ENCODE results near the gene CDKN2B-AS1.
"Not testable (repeated sequence)": the region's sequence is repeated elsewhere in the genome, so short reads cannot be mapped to it uniquely, and the experiment has no call there.

Gene CDKN2B-AS1

DNA sequence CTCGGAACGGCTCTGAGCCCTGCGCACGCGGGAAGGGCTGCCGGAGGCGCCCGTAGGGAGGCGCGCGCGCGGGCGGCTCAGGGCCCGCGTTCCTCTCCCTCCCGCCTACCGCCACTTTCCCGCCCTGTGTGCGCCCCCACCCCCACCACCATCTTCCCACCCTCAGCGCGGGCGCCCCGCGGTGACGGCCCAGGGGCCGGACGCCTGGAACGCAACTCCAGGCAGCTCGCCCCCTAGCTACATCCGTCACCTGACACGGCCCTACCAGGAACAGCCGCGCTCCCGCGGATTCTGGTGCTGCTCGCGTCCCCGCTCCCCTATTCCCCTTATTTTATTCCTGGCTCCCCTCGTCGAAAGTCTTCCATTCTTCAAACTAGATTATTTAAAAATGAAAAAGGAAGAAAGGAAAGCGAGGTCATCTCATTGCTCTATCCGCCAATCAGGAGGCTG lies at the start of gene CDKN2B-AS1:
CDKN2B-AS1 (plus strand) TSS at position 236 of the 450 bp plus-strand sequence.
- no peak for DNase-seq (ENCODE audit: low read depth, low spot score)

DNA sequence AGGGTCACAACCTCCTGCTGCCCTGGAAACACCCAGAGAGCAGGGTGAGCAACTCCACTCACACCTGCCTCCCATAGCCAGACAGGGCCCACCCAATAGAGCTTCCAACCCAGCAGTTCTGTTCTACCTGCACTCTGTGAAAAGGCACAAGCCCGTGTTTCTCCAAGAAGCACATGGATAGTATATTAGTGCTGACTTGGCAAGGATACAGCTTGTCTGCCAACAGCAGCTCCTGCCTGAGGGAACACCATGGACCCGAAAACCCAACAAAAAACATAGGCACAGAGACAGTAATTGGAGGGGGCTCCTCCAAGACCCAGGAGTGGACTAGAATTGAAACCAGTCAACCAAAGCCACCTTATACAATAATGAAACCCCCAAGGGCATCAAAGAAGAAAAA lies 49.0 kb upstream of the CDKN2B-AS1 start:
- no peak for DNase-seq (ENCODE audit: low read depth, low spot score)

DNA sequence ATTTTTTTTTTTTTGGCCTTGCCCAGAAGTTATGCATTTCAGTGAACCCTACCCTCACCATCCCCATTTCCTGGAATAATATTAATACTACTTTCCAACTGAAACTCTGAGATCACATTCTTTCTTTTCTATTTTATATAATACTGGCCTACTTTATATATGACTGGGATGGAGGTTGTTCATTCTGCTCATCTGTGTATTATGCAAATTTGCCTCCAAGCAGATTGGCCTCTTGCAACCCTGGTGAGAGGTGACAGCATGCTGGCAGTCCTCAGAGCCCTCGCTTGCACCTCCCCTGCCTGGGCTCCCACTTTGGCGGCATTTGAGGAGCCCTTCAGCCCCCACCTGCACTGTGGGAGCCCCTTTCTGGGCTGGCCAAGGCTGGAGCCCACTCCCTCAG lies 35.8 kb upstream of the CDKN2B-AS1 start:
- no peak for DNase-seq (ENCODE audit: low read depth, low spot score)

DNA sequence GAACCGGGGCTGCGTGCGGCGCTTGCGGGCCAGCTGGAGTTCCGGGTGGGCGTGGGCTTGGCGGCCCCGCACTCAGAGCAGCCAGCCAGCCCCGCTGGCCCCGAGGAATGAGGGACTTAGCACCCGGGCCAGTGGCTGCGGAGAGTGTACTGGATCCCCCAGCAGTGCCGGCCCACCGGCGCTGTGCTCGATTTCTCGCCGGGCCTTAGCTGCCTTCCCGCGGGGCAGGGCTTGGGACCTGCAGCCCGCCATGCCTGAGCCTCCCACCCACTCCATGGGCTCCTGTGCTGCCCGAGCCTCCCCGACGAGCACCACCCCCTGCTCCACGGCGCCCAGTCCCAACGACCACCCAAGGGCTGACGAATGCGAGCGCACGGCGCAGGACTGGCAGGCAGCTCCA lies 35.3 kb upstream of the CDKN2B-AS1 start:
- not testable (repeated sequence) for DNase-seq (ENCODE audit: low read depth, low spot score)

DNA sequence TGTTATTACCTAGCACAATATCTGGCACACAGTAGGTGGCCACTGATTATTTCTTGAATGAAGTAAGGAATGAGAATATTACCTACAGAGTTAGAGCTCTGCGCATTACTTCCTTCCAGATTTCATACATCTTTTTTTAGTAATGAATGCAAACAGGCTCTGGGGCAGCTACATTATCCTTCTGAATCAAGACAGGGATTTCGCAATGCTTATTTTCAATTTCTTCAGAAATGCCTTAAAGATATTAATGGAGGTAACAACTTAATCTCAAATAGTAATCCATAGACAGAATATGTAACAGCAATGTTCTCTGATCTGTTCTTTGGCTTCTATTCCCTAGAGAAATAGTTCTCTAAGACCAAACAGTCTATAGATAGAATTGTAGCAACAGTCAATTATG lies 33.0 kb upstream of the CDKN2B-AS1 start:
- no peak for DNase-seq (ENCODE audit: low read depth, low spot score)

DNA sequence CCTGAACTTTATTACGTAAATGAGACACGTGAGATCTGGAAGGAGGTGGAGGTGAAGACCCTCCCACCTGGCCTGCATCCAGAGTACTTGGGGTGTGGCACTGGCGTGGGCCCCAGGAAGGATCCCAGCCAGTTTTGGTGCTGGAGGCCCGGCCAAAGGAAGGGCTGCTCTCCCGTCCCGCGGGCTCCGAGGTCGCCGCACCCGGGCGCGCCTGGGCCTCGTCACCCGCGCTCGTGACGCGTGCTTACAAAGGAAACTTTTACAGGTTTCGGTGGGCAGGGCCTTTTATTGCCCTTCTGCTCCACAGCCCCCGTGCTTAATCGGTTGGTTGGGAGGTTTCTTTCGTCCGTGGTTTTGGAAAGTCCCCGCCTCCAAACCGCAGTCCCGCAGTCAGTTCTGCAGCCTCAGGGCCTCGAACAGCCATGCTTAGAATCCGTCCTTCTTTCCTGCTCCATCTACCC lies 29.6 kb upstream of the CDKN2B-AS1 start:
- no peak for DNase-seq (ENCODE audit: low read depth, low spot score)

DNA sequence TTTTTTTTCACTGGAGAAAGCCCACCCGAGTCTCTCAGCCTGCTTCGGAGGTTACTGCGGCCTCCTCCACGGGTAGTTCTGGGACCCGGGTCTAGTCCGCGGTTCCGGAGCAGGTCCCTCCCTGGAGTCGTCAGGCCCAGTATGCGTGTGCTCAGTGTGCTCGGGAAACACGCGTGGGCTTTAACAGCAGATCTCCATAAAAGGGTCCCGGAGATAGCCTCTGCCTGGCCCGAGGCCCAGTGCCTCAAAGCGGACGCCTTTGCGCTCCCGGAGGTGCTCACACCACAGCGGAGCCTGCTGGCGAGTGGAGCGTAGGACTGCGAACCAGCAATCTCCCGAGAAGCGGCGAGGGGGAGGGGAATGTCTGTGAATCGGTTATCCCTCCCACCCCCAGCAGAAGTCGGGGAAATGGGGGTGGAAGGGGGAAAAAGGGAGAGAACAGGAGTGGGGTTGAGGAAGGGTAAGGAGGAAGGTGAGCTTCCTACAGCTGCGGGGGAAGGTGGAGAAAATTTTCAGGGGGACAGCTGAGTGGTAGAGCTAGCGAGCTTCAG lies 29.1 kb upstream of the CDKN2B-AS1 start:
- no peak for DNase-seq (ENCODE audit: low read depth, low spot score)

DNA sequence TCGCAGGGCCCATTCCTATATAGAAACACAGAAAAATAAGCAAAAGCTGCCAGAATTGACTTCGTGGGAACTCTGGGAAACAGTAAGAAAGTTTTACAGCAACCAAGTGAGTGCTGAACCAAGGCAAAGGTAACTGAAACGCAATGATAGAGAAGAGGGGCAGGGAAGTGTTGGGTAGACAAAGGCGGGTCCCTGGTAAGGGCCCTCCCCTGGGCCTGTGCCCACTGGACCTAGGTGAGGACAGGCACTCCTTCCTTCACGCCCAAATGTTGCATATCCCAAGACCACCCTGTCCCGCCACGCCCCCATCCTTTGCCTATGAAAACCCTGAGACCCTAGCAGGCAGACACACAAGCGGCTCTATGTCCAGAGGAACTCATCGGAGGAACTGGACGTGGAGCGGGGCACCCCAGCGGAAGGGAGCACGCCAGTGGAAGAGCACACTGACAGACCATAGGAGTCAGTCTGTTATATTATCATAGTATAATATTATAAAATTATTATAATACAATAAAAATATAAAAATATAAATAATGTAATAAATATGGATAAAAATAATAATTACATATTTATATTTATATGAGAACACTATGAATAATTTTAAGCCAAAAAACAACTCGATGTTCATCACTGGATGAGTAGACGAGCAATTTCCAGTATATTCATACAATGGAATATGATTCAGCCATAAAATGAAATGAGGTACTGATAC lies 28.3 kb upstream of the CDKN2B-AS1 start:
- no peak for DNase-seq (ENCODE audit: low read depth, low spot score)

DNA sequence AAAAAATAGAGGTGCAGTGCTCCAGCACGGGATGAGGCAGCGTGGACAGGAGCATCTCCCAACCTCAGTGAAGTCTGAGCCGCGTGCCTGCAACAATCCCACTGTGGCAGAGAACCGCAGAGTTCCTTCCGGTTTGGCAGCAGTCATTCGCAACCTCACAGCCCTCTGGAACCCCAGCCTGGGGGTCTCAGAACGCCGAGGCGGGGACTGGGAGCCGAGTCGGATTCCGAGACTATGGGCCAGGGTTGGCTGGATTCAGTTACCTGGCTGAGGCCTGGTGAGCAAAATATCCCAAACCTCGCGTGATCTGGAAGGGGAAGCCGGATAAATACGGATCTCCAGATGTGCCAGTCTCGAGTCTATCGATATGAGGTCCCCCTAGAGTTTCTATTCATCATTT lies 27.4 kb upstream of the CDKN2B-AS1 start:
- no peak for DNase-seq (ENCODE audit: low read depth, low spot score)

DNA sequence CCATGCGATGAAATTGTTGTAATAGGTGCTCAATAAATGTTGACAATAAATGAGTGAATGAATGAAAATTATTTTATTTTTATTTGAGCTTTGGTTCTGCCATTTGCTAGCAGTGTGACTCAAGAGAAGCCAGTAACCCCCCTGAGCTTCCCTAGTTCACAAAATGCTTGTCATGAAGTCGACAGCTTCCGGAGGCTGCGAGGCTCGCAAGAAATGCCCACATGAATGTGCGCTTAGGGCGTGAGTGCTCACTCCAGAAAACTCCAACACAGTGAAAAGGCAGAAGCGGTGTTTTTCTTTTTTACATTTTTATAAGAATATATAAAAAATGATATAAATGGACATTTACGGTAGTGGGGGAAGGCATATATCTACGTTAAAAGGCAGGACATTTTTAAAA lies 26.9 kb upstream of the CDKN2B-AS1 start:
- no peak for DNase-seq (ENCODE audit: low read depth, low spot score)

DNA sequence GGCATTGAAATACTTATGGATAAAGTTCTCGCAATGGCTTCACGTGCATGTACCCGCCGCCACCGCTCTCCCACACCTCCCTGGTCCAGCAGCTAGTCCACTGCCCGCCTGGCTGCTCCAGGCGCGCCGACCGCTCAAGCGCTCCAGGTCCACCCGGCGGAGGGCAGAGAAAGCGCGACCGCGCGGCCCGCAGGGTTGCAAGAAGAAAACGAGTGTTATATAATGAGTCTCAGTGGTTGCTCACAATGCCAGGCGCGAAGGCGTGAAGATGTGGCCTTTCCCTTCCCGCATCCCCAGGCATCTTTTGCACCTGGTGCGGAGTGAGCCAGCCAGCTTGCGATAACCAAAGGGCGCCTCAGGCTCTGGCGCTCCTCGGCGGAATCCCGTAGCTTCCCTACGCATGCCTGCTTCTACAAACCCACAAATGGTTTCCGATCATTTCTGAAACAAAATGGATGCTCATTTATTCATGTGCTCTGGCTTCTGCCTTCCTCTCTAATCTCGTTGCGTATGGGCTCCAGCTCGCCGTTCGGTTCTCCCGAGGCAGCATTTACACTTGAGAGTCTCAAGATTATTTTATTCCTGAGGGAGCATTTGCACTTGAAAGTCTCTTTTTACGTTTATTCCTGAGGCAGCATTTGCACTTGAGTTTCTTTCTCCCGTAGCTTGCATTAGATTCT lies 26.1 kb upstream of the CDKN2B-AS1 start:
- no peak for DNase-seq (ENCODE audit: low read depth, low spot score)

DNA sequence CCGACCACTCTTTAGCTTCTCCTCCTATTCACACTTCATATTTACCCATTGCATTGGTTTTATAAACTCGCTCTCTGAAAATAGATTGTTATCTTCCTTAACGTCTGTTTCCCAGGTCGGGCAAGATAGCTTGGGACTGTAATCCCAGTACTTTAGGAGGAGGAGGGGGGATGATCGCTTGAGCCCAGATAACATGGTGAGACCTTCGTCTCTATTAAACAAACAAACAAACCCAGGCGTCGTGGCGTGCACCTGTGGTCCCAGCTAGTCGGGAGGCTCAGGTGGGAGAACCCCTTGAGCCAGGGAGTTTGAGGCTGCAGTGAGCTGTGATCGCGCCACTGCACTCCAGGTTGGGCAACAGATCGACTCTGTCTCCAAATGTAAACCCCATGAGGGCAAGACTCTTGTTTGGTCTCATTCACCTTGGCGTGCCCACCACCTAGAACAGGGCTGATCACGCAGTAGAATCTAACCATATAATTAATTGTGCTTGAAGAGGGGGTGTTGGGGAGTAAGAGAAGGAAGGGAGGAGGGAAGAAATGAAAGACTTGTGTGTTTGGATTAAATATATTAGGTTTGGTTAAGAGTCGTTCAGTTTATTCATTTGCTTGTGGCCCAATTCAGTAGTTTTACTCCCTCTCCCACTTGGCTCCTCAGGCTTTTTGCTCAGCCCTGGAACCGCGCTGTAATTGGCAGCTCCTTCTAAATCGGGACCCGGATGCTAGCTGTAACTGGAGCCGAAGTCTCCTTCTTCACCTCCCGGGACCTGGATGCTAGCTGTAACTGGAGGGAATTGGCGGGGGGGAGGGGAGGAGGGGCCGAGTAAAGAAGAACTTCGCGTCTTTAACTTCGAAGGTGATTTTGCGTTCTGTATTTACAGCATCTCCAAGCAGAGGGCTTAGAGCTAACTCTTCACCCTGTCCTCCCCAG lies 25.3 kb upstream of the CDKN2B-AS1 start:
- DNase-seq (ENCODE audit: low read depth, low spot score) = no peak

DNA sequence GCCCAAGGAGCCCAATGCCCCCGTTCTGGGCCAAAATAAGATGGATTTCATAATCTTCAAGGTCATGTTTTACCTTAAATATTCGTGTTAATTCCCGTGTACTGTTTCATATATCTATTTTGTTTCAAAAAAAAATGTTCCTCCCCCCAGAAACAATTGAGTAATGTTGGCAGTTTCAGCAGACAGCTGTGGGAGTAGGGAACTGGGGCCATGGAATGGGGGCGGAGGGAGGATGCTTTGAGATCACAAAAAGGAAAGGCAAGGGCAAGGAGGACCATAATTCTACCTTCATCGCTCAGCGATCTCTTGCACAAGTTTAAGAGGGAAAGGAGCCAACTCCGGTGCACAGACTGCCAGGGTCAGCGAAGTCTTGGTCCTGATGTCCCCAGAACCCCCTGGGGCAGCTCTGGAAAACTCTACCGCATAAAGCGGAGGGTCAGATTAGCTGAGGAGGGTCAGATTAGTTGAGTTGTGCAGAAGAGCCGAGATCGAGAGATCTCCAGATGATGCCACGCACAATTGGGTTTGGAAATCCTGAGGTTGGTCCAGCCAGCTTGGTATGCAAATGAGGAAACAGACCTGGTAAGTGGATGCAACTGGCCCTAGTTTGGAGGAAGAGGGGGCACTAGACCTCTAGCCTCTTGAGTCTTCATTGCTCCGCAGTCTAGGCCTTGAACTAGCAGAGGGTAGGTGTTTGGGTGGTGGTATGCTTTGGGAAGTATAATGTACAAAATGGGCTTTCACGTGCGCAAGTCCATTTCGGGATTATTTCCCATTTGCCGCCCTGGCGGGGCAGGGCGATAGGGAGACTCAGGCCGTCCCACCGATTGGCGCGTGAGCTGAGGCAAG lies 24.4 kb upstream of the CDKN2B-AS1 start:
- DNase-seq (ENCODE audit: low read depth, low spot score) = no peak

DNA sequence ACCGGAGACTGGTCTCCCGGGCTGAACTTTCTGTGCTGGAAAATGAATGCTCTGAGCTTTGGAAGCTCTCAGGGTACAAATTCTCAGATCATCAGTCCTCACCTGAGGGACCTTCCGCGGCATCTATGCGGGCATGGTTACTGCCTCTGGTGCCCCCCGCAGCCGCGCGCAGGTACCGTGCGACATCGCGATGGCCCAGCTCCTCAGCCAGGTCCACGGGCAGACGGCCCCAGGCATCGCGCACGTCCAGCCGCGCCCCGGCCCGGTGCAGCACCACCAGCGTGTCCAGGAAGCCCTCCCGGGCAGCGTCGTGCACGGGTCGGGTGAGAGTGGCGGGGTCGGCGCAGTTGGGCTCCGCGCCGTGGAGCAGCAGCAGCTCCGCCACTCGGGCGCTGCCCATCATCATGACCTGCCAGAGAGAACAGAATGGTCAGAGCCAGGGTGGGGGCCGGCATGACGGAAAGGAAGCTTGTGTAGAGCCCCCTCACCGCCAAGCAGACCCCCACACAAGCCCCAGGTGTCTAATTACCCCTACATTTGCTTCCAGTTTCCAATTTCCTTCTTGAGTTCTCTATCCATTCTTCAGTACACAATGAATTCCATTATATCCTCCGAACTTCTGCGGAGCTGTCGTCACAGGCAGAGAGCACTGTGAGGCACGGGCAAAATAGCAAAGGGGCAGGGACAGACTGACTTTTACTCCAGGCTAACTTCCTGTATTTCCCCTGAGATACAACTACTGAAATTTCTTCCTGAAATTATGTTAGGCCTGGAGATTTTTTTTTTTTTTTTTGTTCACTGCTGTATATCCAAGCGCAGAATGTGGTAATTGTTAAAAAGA lies 23.6 kb upstream of the CDKN2B-AS1 start:
- no peak for DNase-seq (ENCODE audit: low read depth, low spot score)

DNA sequence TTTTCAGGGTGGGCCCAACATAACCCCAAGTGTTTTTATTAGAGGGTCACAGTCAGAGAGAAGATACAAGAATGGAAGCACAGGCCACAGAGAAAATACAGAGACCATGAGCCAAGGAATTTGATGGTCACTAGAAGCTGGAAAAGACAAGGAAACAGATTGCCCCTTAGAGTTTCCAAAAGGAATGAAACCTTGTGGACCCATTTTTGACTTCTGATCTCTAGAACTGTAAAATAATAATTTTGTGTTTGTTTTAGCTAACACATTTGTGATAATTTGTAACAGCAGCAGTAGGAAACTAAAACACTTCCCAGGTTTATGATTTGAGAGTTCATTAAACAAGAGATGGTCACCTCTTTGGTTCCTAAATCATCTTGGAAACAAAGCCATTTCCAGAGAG lies 22.2 kb upstream of the CDKN2B-AS1 start:
- no peak for DNase-seq (ENCODE audit: low read depth, low spot score)

DNA sequence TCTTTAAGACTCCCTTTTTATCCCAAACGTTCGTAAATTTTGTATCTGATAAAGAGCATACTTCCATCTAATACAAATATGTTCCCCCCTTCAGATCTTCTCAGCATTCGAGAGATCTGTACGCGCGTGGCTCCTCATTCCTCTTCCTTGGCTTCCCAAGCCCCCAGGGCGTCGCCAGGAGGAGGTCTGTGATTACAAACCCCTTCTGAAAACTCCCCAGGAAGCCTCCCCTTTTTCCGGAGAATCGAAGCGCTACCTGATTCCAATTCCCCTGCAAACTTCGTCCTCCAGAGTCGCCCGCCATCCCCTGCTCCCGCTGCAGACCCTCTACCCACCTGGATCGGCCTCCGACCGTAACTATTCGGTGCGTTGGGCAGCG lies 20.3 kb upstream of the CDKN2B-AS1 start:
- no peak for DNase-seq (ENCODE audit: low read depth, low spot score)

DNA sequence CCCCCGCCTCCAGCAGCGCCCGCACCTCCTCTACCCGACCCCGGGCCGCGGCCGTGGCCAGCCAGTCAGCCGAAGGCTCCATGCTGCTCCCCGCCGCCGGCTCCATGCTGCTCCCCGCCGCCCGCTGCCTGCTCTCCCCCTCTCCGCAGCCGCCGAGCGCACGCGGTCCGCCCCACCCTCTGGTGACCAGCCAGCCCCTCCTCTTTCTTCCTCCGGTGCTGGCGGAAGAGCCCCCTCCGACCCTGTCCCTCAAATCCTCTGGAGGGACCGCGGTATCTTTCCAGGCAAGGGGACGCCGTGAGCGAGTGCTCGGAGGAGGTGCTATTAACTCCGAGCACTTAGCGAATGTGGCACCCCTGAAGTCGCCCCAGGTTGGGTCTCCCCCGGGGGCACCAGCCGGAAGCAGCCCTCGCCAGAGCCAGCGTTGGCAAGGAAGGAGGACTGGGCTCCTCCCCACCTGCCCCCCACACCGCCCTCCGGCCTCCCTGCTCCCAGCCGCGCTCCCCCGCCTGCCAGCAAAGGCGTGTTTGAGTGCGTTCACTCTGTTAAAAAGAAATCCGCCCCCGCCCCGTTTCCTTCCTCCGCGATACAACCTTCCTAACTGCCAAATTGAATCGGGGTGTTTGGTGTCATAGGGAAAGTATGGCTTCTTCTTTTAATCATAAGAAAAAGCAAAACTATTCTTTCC lies 19.7 kb upstream of the CDKN2B-AS1 start:
- DNase-seq (ENCODE audit: low read depth, low spot score) = no peak

DNA sequence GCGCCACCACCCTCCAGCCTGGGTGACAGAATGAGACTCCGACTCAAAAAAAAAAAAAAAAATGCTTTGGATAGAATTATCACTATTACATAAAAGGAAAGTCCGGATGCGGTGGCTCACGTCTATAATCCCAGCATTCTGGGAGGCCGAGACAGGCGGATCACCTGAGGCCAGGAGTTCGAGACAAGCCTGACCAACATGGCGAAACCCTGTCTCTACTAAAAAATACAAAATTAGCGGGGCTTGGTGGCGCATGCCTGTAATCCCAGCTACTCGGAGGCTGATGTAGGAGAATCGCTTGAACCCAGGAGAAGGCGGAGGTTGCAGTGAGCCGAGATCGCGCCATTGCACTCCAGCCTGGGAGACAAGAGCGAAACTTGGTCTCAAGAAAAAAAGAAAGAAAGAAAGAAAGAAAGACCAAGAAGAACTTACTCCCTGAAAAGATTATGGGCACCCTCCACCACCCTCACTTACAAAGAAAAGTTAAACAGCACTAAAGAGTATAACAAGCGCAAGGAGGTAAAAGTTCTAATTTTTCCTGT lies 18.2 kb upstream of the CDKN2B-AS1 start:
- DNase-seq (ENCODE audit: low read depth, low spot score) = no peak

DNA sequence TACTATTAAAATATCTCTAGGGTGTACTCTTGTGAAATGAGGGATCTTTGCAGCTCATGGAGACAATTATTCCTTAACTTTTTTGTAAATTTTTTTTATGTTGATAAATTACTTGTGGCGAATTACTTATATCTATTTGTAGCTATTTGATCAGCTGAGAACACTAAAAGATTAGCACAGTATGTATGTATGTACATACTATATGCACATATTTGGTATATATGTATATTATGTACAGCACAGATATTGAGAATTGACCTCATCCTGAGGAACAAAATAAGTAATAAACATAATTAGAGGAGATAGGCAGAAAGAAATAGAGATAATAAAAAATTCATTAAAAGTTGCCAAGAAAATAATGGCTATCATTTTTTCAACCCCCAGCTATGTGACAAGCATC lies 12.2 kb upstream of the CDKN2B-AS1 start:
- DNase-seq (ENCODE audit: low read depth, low spot score) = no peak

All from activated naive CD8-positive, alpha-beta T cell treated with anti-CD3 and anti-CD28 coated beads, Interleukin-2, amount 50 U/mL, for 16 hours (primary cell).